T1000 (cell line): ENCODE measurements around the gene FOXQ1.

Experiments used
- DNase-seq: peaks from one replicate; lab custom pipeline; 2025; ENCODE audit warnings: mixed read lengths; lab: John Stamatoyannopoulos, UW

The FOXQ1 gene, protein sequence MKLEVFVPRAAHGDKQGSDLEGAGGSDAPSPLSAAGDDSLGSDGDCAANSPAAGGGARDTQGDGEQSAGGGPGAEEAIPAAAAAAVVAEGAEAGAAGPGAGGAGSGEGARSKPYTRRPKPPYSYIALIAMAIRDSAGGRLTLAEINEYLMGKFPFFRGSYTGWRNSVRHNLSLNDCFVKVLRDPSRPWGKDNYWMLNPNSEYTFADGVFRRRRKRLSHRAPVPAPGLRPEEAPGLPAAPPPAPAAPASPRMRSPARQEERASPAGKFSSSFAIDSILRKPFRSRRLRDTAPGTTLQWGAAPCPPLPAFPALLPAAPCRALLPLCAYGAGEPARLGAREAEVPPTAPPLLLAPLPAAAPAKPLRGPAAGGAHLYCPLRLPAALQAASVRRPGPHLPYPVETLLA

DNA sequence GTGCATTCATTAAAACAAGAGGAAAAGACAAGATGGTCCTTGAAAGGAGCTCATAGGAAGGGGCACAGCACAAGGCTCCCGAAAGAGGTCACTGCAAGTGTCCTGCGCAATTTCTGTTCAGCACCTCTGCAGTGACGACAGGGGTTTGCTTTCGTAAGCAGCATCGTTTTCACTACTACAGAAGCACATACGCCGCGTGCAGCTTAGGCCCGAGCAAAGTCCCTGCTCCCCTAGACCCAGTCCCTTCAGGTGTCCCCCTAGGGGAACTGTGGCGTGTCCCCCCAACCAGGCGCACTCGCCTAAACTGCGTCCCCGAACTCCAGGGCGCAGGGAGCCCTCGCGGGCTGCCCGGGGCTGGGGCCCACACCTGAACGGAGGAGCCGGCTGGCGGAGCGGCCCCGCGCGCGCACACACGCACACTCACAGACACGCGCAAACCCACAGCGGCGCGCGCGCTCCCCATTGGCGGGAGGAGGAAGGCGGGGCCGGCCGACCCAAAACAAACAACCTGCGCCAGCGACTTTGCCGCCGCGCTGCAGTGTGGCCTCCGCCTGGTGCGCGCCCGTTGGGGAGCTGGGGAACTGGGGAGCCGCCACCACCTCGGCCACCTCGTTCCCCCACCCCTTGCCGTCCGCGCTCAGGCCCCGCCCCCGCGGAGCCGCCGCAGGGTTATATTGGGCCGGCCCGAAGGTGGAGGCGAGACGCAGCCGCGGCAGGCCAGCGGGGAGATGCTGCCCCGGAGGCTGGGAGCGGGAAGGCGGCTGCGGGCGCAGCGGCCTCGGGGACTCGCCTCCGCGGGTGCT lies at the start of gene FOXQ1:
Gene FOXQ1 (plus strand): TSS at position 699 of the 803 bp plus-strand sequence. CDS start 607 bp downstream, outside the sequence.
- peak; percentile 33 for DNase-seq

DNA sequence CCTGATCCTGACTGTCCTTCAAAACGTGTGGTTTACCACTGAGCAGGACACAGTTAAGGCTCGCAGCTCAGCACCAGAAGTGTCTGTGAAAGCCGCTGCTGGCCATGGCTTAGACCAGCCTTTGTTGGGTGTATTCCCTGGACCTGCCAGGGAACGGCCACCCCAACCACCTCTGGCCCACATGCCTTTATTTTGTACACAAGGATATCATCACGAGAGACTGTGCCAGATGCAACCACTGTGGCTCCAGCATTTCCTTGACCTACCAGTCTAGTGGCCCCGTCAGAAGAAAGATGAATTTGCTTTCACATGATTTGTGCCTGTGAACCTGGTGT lies 49.2 kb upstream of the FOXQ1 start:
- no peak for DNase-seq

DNA sequence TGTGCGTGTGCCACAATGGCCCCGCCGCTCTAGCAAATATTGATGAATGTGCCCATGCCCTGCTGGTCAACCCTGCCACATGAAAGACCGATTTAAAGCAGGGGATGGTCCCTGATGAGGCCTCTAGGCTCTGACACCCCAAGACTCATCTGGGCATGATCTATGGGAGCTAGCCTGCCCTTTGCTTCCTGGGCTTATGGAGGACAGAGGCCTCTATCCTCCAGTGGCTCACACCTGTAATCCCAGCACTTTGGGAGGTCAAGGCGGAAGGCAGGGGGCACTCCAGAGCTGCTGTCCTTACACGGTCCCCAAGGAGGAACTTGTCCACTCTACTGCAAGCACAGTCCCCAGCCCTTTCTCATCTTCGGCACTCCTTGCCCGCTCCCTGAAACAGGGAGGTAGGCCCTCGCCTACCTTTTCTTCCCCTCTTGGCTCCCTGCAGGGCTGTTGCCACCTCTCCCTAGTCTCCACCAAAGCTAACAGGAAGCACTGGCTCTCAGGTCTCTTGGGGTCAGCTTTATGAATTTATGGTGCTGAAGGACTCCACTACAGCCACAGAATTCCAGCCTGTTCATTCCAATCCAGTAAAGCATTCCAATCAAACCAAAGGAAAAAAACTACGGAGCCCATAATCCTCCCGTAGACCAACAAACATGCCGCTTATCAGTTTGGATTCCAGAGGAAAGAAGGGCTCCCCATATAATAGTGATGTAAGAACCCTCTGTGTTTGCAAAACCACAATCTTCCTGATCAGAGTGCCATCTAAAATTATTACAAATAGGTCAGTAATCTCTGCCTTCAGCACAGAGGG lies 48.7 kb upstream of the FOXQ1 start:
- DNase-seq = no peak

DNA sequence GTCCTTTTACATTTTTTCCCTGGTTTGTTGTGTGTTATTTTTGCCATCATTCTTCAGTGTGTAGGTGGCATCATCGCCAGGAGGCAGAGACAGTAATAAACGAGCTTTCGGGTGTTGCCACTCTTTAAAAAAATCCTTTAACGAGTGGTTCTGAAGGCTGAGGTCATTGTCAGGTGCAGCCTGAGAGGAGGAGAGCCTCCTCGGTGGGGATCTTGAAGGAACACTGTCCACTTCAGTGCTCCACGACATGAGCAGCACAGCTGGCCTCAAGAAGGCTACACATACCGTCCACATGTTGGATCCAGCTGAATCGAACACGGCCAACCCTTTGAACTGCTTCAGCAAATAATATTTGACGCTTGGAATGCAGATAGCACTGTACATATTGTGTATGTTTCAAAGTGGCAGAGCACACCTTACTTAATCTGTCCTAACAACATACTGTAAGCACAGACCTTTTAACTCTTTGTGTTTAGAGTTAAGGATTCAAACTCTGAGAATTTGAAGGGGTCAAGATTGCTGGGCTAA lies 48.0 kb upstream of the FOXQ1 start:
- DNase-seq = no peak

DNA sequence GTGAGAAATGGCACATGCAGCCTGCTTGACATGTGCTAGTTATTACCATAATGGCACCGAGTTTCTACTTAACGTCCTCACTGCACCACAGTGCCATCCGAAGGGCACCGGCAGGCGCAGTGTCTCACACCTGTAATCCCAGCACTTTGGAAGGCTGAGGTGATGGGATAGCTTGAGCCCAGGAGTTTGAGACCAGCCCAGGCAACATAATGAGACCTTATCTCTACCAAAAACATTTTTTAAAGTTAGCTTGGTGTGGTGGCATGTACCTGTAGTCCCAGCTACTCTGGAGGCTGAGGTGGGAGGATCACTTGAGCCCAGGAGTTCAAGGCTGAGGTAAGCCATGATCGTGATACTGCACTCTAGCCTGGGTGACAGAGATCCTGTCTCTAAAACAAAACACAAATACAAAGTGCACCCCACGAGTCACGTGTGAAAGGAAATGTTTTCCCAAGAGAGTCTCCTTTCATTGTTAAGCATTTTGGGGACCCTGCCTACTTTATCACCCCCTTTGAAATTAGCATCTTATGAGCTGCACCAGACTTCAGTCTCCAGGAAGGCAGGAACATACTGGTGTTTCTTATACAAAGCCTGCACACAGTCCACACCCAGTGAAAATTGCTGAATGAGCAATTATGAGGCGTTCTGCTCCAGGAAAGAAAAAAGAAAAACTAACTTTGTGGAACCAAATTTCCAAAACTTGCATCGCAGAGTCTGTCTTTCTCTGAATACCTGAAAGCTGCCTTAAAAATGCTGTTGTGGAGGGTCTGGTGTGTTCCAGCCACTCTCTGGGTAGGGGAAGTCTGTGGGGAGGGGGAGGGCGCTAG lies 47.1 kb upstream of the FOXQ1 start:
- no peak for DNase-seq

DNA sequence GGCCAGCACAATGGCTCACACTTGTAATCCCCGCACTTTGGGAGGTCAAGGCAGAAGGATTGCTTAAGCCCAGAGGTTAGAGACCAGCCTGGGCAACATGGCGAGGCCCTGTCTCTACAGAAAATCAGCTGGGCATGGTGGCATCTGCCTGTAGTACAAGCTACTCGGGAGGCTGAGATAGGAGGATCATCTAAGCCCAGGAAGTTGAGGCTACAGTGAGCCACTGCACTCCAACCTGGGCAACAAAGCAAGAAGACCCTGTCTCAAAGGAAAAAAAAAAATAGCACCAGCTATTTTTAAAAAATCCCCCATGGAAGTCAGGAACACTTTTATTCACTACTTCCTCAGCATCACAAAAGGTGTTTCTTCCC lies 45.2 kb upstream of the FOXQ1 start:
- no peak for DNase-seq

DNA sequence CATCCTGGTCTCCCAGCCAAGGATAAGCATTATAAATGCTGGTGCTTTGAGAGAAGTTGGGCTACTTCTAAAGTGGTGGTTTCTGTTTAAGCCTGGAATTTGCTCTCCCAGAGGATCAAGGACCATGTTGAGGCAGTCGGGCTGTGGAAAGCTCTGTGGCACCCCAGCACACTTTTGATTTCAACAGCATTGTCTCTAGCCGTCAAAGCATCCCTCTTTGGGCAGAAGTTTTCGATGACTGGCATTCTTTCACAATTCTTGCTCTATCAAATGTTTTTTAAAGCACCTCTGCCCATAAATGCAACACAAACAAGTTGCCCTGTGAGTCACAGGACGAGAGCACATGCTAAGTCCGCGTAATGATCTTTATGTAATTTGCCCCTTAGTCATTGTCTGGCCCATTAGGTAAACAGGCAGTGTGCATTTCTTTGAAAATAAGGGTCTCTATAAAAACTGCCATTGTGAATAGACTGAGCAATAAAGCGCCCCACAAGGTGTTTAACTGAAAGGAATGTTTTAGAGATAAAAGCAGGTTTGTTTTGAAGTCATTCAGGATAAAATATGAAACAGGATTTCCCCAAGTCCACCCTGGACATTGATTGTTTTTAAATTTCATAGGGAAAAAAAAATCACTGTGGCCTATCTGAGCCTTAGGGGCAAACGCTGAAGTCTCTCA lies 44.7 kb upstream of the FOXQ1 start:
- DNase-seq = peak; percentile 18

DNA sequence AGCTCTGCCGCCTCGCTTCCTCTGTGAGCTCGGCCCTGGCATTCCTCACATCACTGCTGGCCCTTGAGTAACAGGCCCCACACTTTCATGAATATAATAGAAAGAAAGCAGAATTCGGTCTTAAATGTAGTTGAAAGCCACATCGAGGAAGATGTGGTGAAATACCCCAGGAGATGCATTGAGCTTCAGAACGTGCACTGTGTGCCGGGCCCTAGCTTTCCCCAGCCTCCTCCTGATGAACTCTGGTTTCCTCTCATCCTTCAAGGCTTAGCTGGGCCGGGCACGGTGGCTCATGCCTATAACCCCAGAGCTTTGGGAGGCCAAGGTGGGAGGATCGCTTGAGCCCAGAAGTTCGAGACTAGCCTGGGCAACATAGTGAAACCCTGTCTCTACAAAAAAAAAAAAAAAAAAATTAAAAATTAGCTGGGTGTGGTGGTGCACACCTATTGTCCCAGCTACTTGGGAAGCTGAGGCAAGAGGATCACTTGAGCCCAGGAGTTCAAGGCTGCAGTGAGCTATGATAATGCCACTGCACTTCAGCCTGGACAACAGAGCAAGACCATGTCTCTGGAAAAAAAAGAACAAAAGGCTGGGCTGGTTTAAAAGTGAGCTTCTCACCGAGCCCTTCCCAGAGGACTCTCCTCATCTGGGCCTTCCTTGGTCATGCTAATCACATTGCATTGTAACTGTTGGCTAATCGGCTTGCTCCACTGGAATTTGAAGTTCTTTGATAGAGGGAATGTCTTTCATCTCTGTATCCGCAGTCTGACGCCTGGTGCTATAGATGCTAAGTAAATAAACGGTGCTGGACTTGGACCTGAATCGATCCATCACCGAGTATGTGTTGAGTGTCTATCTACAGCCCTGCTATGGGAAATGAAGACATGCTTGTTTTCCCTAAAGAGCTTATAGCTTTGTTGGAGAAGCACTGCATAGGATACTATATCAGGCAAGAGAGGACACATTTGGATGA lies 43.8 kb upstream of the FOXQ1 start:
- DNase-seq = no peak

DNA sequence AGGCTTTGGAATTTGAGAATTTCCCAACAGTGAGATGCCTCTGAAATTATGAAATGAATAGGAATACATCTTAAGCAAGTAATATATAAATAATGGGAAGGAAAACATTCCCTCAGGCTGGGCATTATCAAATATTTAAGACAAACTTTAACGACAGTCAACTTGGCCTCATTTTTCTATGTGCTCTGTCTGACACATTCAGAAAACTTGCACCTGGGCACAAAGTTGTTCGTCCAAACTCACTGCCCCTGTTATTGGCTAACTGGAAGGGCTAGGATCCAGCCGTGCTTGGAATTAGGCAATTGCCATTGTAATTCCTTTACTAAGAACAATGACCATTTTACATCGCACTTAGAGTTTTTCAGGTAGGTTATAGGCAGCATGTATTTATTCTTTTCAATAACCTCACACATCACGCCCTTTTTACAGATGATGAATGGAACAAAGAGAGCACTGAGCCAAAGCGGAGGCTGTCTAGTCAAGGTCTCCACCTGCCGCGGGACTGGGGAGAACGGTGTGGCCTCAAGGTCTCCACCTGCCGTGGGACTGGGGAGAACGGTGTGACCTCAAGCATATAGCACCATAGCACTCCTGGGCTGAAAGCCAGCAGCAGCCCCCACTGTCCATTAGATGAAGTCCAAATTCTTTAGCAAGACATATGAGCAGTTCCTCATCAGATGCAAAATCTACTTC lies 40.7 kb upstream of the FOXQ1 start:
- no peak for DNase-seq

DNA sequence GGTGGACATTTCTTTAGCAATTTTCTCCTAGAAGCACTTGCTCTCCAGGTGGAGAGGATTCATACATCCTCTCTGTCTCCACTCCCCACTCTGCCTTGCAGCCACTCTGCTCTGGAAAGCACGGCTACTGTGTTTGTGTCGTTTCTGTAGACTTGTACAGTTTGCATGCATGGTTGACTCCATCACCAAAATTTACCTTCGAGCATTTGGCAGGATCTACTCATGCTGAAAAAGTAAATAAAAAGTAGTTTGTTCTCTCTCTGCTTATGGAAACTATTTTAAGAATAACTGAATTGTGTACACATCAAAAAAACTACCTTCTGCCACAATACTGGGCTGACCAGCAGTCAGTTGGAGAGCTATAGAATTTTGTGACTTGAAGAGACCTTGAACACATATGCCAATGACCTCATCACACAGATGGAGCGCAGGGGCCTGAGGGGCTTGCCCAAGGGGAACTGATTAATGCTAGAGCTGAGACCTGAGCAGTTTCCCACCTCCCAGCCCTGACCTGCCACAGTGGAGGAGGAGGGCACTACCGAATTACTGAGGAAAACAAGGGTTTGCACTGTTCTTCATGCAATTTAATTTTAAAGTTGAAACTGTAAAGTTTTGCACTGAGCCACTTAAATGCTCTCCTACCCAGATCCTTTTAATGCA lies 33.7 kb upstream of the FOXQ1 start:
- no peak for DNase-seq

DNA sequence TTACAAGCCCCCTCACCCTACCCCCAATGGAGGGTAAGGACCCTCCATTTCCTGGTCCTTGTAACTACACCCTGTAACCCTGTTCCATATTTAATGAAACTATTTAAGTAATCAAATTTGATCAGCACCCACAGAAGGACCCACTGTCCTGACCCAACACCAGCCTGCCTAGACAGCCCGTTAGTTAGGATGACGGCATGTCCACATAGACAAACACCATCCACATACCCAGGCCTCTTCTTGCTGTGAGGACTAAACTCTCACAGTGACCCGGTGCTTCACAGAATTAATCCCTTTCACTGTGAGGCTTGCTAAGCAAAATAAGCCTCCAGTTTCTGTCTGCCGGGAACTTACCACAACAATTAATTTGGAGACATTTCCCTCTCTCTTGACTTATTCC lies 32.8 kb upstream of the FOXQ1 start:
- no peak for DNase-seq

DNA sequence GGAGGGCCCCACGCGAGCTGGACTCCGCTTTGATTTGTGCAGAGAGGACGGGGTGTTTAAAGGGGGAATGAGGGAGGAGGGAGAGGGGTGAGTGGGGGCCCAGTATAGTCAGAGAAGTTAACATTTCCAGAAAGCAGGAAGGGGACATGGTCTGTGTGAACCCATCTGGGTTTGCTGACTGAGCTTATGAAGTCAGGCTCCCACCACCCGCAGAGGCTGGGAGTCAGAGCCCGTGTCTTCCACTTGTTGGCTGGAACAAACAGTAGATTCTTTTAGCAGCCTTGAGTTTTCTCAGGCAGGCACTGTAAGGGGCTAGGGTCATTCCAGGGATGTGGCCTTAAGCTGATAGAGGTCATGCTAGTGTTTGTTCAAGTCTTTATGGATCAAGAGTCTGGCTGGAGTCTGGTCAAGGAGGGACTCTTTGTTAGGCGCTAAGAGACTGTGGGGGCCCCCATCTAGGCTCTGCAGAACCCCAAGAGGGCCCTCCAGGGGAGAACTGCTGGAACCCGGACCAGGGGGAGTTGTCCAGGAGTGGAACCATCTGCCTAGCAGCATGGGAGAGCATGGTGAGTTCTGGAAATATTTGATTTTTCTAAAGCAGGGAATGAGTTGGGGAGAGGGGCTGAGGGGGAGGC lies 31.1 kb upstream of the FOXQ1 start:
- no peak for DNase-seq

DNA sequence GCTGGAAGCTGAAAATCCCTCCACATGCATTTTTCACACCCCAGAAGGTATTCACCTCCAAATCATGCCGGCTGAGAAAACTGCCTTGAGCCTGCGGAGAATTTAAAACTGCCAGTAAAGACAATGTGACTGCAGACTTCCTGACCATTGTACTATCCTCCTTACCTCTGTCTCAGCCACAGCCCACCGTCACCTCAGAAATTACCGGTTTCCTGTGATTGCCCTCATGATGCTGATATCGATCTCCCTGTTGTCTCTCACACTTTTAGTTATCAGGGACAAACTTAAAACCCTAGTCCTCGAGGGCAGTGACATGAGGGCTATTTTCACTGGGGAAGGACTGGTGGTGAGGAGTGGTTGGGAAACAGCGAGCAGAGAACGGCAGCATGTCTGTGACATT lies 30.2 kb upstream of the FOXQ1 start:
- DNase-seq = no peak

DNA sequence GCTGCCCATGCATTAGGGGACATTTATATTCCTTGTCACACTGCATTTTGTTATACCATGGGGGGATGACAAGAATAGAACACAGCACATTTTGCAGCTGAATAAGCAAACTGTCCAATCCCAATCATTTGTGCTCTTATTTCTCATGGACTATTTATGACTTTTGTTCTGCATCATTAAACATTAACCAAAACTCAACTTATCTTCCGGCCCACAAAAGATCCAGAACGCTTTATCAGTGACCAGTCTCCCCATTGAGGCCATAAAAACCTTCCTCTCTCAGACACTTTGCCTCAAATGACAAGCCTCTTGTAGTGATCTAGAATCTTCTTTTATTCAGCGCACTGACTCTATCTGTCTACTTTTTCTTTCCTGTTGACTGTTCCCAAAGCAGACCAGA lies 28.4 kb upstream of the FOXQ1 start:
- no peak for DNase-seq

DNA sequence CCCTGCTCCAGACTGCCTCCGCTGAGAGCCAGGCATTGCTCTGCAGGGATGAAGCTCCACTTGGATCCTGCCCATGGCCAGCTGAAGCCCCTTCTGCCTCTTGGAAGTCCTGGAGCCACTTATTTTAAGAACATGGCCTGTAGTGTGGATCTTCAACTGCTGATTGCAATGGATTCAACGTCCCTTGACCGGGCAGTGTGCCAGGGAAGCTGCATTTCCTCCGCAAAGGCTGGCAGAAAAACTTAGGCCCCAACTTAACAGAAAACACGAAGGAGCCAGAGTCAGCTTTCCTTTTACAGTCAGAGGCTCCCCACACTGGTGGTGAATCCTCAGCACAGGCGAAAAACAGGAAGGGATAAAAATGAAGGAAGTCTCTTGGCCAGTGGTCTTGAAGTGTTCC lies 26.3 kb upstream of the FOXQ1 start:
- no peak for DNase-seq

DNA sequence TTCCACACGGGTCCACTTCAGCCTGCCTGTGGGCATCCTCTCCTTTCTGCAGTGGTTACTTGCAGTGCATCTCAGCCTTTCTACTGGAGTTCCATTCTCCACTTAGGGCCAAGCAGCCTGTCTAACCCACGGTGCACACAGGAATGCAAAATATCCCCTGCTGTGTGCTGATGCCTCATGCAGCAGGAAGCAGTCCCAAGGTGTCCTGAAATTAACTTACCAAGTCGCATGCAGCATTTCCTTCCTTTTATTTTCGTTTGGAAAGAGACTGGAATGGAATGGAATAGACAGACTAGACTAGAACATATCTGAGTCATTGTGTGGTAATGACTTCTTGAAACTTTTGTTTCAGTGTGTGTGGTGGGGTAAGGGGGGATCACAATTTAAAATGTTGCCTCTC lies 25.9 kb upstream of the FOXQ1 start:
- no peak for DNase-seq

DNA sequence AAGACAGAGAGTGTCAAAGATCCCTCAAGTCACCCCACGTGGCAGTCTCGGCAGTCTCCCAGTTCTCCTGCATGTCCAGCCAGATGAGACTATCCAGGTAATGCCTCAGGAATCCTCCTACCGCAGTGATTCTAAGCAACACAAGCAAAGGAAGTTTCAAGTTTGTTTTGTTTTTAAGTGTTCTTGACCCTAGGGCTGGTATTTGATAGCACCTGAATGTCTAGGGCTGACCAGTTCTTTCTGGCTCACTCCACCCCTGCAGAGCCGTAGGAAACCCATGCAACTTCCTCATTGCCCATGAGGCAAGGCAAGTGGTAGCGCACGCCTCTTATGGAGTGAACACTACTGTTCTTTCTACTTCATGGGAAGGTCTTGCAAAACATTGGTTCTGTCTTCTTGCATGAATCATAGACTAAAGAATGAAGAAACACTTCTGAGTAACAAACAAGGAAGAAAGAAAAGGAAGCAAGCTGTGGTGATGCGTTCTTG lies 24.8 kb upstream of the FOXQ1 start:
- no peak for DNase-seq

DNA sequence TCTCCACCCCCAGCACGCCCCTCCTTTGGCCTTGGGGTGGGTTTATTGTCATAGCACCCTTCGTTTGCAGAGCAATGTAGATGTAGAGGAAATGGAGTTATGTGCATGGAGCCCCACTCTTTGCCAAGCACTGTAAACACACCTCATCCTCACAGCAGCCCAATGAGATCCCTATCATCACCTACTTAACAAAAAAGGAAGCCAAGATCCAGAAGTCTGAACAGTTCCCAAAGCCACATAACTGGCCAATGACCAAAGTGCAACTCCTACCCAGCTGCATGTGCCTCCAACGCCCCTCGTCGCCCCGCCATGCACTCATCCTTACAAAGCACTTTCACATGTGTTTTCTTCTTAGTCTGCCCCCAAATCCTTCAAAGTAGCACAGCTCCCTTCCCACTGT lies 21.8 kb upstream of the FOXQ1 start:
- DNase-seq = no peak
